A673 (cell line): Measurements from ENCODE around the gene DNAH7. TPM values are rescaled to one million over a fixed set of nuclear protein-coding genes. Genes with fewer than 3 reads are reported as not detected.

ENCODE experiments used
- BruUV-seq: library from RNA; stranded (reverse); fragments of 400-500 nt; replicated peaks from 2 replicates; lab custom pipeline; 2021; lab: Mats Ljungman, UMichigan
- CTCF ChIA-PET: fragments of 300-600 bp; sonication (Branson Sonifier 250); formaldehyde crosslinking; loops from one replicate; lab custom pipeline; 2022; ENCODE audit warnings: antibody characterized with exemption; lab: Charles Lee
- POLR2A ChIA-PET: fragments of 300-600 bp; sonication (Branson Sonifier 250); formaldehyde crosslinking; loops from one replicate; lab custom pipeline; 2022; ENCODE audit warnings: antibody characterized with exemption; ENCODE audit not compliant: low non-redundant PET; lab: Charles Lee
- DNase-seq: peaks from one replicate; pipeline ENCODE4 v3.0.0-alpha.2; 2015; ENCODE audit warnings: low spot score
- H3K27ac ChIP-seq: fragments of 200-600 bp; sonication (generic); 2 replicates; pipeline ENCODE4 v1.5.1; 2016; ENCODE audit warnings: mixed run types, low read depth, mild to moderate bottlenecking, mixed read lengths, antibody characterized with exemption, low read length; ENCODE audit not compliant: poor library complexity, severe bottlenecking
- H3K27me3 ChIP-seq: fragments of 200-600 bp; sonication (generic); replicated peaks from 2 replicates; pipeline ENCODE4 v1.6.1; 2017; ENCODE audit warnings: mixed run types, low read depth, mild to moderate bottlenecking, mixed read lengths, antibody characterized with exemption, low read length; ENCODE audit not compliant: insufficient read depth, poor library complexity
- H3K36me3 ChIP-seq: fragments of 200-600 bp; sonication (generic); 2 replicates; pipeline ENCODE4 v1.6.1; 2016; ENCODE audit warnings: mixed run types, mild to moderate bottlenecking, mixed read lengths, antibody characterized with exemption, low read length; ENCODE audit not compliant: insufficient read depth, poor library complexity, severe bottlenecking
- H3K4me1 ChIP-seq: fragments of 200-600 bp; sonication (generic); 2 replicates; pipeline ENCODE4 v1.6.1; 2017; ENCODE audit warnings: mixed run types, mild to moderate bottlenecking, mixed read lengths, antibody characterized with exemption, low read length; ENCODE audit not compliant: insufficient read depth, poor library complexity, severe bottlenecking
- H3K4me3 ChIP-seq: fragments of 200-600 bp; sonication (generic); 2 replicates; pipeline ENCODE4 v1.5.1; 2016; ENCODE audit warnings: low read depth, mixed run types, mild to moderate bottlenecking, mixed read lengths, low read length; ENCODE audit not compliant: poor library complexity, severe bottlenecking
- H3K9me3 ChIP-seq: fragments of 200-600 bp; sonication (generic); 2 replicates; pipeline ENCODE4 v1.6.1; 2016; ENCODE audit warnings: mixed run types, low read depth, mild to moderate bottlenecking, mixed read lengths, antibody characterized with exemption, low read length; ENCODE audit not compliant: poor library complexity, severe bottlenecking
- CTCF ChIP-seq: fragments of 300-800, 200-600 bp; sonication (generic); conservative IDR thresholded peaks from 2 replicates; pipeline ENCODE4 v1.5.1; 2017; ENCODE audit warnings: low read depth, mild to moderate bottlenecking, antibody characterized with exemption, low read length, moderate library complexity, mixed read lengths
- EZH2 ChIP-seq: fragments of 200-600 bp; sonication (generic); IDR thresholded peaks from 2 replicates; pipeline ENCODE4 v1.6.1; 2017; ENCODE audit warnings: borderline replicate concordance, low read depth, mild to moderate bottlenecking, mixed read lengths, antibody characterized with exemption, low read length; ENCODE audit not compliant: poor library complexity, severe bottlenecking
- intact Hi-C: fragments of 100-400 bp; cut with micrococcal nuclease; formaldehyde crosslinking; loops from one replicate; pipeline ENCODE4 v1.10.0; 2022; ENCODE audit not compliant: unreplicated experiment
- total RNA-seq: library from RNA; stranded (reverse); gene quantifications from 2 replicates; pipeline ENCODE4 v1.2.3, GENCODE V29; 2021

Gene DNAH7
- total RNA-seq, 1 experiment from 2014 or later: 0.95 TPM

GRCh38 chr2:195730912-195731311, 337.7 kb downstream of the DNAH7 start:
- Histone ChIP-seq H3K27ac (no peak overlapping the region), H3K9me3 (no peaks in the 10 kb centered on the region), H3K36me3 (peaks cover 7% of the 10 kb centered on the region), H3K4me1 (no peaks in the 10 kb centered on the region), H3K27me3 (no peaks in the 10 kb centered on the region), H3K4me3 (no peak overlapping the region)
- ChIA-PET POLR2A (no interaction called here), CTCF (no interaction called here)
- BruUV-seq: no TSS peak
- TF ChIP-seq CTCF: no peak
- no peak for TF ChIP-seq EZH2
- intact Hi-C loops: no loop called here
- DNase-seq: no peak

DNA sequence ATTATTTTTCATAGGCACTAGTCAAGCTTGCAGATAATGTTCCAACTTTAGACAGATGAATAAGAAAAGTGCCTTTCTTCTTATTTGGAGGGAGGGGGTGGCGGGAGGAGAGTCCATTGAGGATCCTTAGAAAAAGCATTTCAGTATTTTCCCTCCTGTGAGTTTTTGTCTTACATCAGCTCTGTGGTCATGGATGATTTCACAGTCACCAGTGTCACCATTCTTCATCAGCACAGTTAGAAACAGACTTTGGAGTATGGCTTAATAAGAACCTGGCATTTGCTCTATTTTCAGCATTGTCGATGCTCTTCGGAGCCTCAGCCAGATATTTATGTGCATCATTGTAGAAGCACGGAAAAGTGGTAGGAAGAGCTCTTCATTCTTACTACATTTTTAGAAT, 341.5 kb downstream of the DNAH7 start:
- no peak for TF ChIP-seq EZH2
- TF ChIP-seq CTCF: no peak
- peaks cover 7% of the 10 kb centered on the region for H3K36me3 ChIP-seq
- no peak overlapping the region for H3K4me3 ChIP-seq
- H3K9me3 ChIP-seq: no peaks in the 10 kb centered on the region
- intact Hi-C loops: no loop called here
- no peak overlapping the region for H3K27ac ChIP-seq
- CTCF ChIA-PET: no interaction called here
- BruUV-seq: no TSS peak
- no peaks in the 10 kb centered on the region for H3K27me3 ChIP-seq
- H3K4me1 ChIP-seq: no peaks in the 10 kb centered on the region
- DNase-seq: no peak
- POLR2A ChIA-PET: no interaction called here

DNA sequence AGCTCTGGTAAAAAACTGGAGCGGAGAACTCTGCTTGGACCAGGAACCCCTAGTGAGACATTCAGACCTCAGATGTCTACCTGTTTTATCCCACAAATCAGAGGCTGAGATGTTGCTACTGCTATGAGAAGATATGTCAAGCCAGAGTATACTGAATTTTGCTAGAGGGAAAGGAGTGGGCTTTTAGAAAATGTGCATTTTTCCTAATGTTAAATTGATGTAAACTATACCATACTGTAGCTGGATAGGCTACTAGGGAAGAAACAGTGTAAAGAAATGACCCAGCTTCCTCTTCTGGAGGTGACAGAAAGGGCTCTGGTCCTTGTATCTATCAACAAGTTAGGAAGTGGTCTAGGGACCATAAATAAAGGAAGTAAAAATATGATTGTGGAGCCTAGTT, 346.6 kb downstream of the DNAH7 start:
- H3K9me3 ChIP-seq: no peaks in the 10 kb centered on the region
- peaks cover under 1% of the 10 kb centered on the region for H3K36me3 ChIP-seq
- H3K27me3 ChIP-seq: no peaks in the 10 kb centered on the region
- TF ChIP-seq EZH2 (no peak), CTCF (no peak)
- intact Hi-C loops: no loop called here
- CTCF ChIA-PET: no interaction called here
- H3K4me3 ChIP-seq: no peak overlapping the region
- no peaks in the 10 kb centered on the region for H3K4me1 ChIP-seq
- H3K27ac ChIP-seq: no peak overlapping the region
- no TSS peak for BruUV-seq
- POLR2A ChIA-PET: no interaction called here
- no peak for DNase-seq
